Stimulated activated naive CD8-positive, alpha-beta T cell treated with anti-CD3 and anti-CD28 coated beads, Interleukin-15, Interleukin-2, amounts not matched to agents 100 ng/mL and 50 ng/mL, for 24 hours (primary cell): ENCODE measurements around the gene MMP13.
"Not testable (repeated sequence)": the region's sequence is repeated elsewhere in the genome, so short reads cannot be mapped to it uniquely, and the experiment has no call there.

Experiments used
- H3K27ac Mint-ChIP-seq: one replicate; pipeline ENCODE4 v1.8.0; 2021; ENCODE audit warnings: mild to moderate bottlenecking, mixed read lengths
- H3K27me3 Mint-ChIP-seq: one replicate; pipeline ENCODE4 v1.8.0; 2021; ENCODE audit warnings: mixed read lengths
- H3K36me3 Mint-ChIP-seq: one replicate; pipeline ENCODE4 v1.8.0; 2021; ENCODE audit warnings: low read depth, mixed read lengths
- H3K4me1 Mint-ChIP-seq: one replicate; pipeline ENCODE4 v1.8.0; 2021; ENCODE audit warnings: low read depth, mixed read lengths
- H3K4me3 Mint-ChIP-seq: one replicate; pipeline ENCODE4 v1.8.0; 2021; ENCODE audit warnings: mild to moderate bottlenecking, mixed read lengths
- H3K9me3 Mint-ChIP-seq: one replicate; pipeline ENCODE4 v1.8.0; 2021; ENCODE audit warnings: mixed read lengths

MMP13 gene

GRCh38 chr11:102955624-102956023 lies at the start of gene MMP13:
MMP13 (minus strand) TSS chr11:102955732; CDS start chr11:102955705, 27 bp downstream.
- Mint-ChIP-seq H3K27me3 (no peaks in the 10 kb centered on the region), H3K4me3 (no peak within 1 kb of the TSS), H3K9me3 (no peaks in the 10 kb centered on the region), H3K4me1 (no peaks in the 10 kb centered on the region), H3K36me3 (no peaks in the 10 kb centered on the region), H3K27ac (no peak within 1 kb of the TSS)

GRCh38 chr11:103004234-103004633 lies 48.7 kb upstream of the MMP13 start:
- not testable (repeated sequence) for H3K4me3 Mint-ChIP-seq, H3K4me1 Mint-ChIP-seq, H3K27ac Mint-ChIP-seq, H3K36me3 Mint-ChIP-seq, H3K9me3 Mint-ChIP-seq
- peaks cover 37% of the 10 kb centered on the region for H3K27me3 Mint-ChIP-seq

GRCh38 chr11:102994105-102994504 lies 38.6 kb upstream of the MMP13 start:
- no peaks in the 10 kb centered on the region for H3K4me1 Mint-ChIP-seq
- no peak overlapping the region for H3K27ac Mint-ChIP-seq
- no peak overlapping the region for H3K4me3 Mint-ChIP-seq
- no peaks in the 10 kb centered on the region for H3K36me3 Mint-ChIP-seq
- H3K27me3 Mint-ChIP-seq = peaks cover 26% of the 10 kb centered on the region
- peaks cover 4% of the 10 kb centered on the region for H3K9me3 Mint-ChIP-seq

- Mint-ChIP-seq H3K36me3 (no peaks in the 10 kb centered on the region), H3K4me1 (no peaks in the 10 kb centered on the region)
These were observed 36.2 kb upstream of the MMP13 start for GRCh38 chr11:102991776-102992175.

GRCh38 chr11:102990145-102990544 lies 34.6 kb upstream of the MMP13 start:
- no peak overlapping the region for H3K4me3 Mint-ChIP-seq
- no peak overlapping the region for H3K27ac Mint-ChIP-seq
- H3K4me1 Mint-ChIP-seq = no peaks in the 10 kb centered on the region
- H3K36me3 Mint-ChIP-seq = no peaks in the 10 kb centered on the region
- H3K27me3 Mint-ChIP-seq = peaks cover 27% of the 10 kb centered on the region
- no peaks in the 10 kb centered on the region for H3K9me3 Mint-ChIP-seq

More at GRCh38 chr11:102991776-102992175, 36.2 kb upstream of the MMP13 start:
- no peaks in the 10 kb centered on the region for H3K9me3 Mint-ChIP-seq
- no peak overlapping the region for H3K4me3 Mint-ChIP-seq
- H3K27ac Mint-ChIP-seq = no peak overlapping the region
- H3K27me3 Mint-ChIP-seq = peaks cover 22% of the 10 kb centered on the region

GRCh38 chr11:102989379-102990047 lies 34.0 kb upstream of the MMP13 start:
- H3K27ac Mint-ChIP-seq = no peak overlapping the region
- H3K9me3 Mint-ChIP-seq = no peaks in the 10 kb centered on the region
- peaks cover 27% of the 10 kb centered on the region for H3K27me3 Mint-ChIP-seq
- H3K4me1 Mint-ChIP-seq = no peaks in the 10 kb centered on the region
- no peak overlapping the region for H3K4me3 Mint-ChIP-seq
- H3K36me3 Mint-ChIP-seq = no peaks in the 10 kb centered on the region

- Mint-ChIP-seq H3K27ac (no peak overlapping the region), H3K4me3 (no peak overlapping the region), H3K9me3 (no peaks in the 10 kb centered on the region), H3K4me1 (no peaks in the 10 kb centered on the region), H3K36me3 (no peaks in the 10 kb centered on the region), H3K27me3 (peaks cover 27% of the 10 kb centered on the region)
These were observed 31.3 kb upstream of the MMP13 start for GRCh38 chr11:102986815-102987214.

- no peaks in the 10 kb centered on the region for H3K4me1 Mint-ChIP-seq
- H3K36me3 Mint-ChIP-seq = no peaks in the 10 kb centered on the region
- no peak overlapping the region for H3K4me3 Mint-ChIP-seq
- no peaks in the 10 kb centered on the region for H3K9me3 Mint-ChIP-seq
- H3K27me3 Mint-ChIP-seq = peaks cover 22% of the 10 kb centered on the region
- H3K27ac Mint-ChIP-seq = no peak overlapping the region
These were observed 30.3 kb upstream of the MMP13 start for GRCh38 chr11:102985850-102986249.

GRCh38 chr11:102983486-102983885 lies 28.0 kb upstream of the MMP13 start:
- H3K9me3 Mint-ChIP-seq = no peaks in the 10 kb centered on the region

GRCh38 chr11:102981324-102981910 lies 25.9 kb upstream of the MMP13 start:
- Mint-ChIP-seq H3K36me3 (no peaks in the 10 kb centered on the region), H3K27ac (no peak overlapping the region), H3K27me3 (peaks cover 8% of the 10 kb centered on the region), H3K4me1 (no peaks in the 10 kb centered on the region), H3K4me3 (no peak overlapping the region), H3K9me3 (no peaks in the 10 kb centered on the region)

More at GRCh38 chr11:102983486-102983885, 28.0 kb upstream of the MMP13 start:
- Mint-ChIP-seq H3K36me3 (no peaks in the 10 kb centered on the region), H3K4me3 (no peak overlapping the region), H3K27me3 (peaks cover 14% of the 10 kb centered on the region), H3K27ac (no peak overlapping the region), H3K4me1 (no peaks in the 10 kb centered on the region)

GRCh38 chr11:102974552-102975280 lies 19.2 kb upstream of the MMP13 start:
- peaks cover 31% of the 10 kb centered on the region for H3K27me3 Mint-ChIP-seq
- no peaks in the 10 kb centered on the region for H3K36me3 Mint-ChIP-seq
- no peaks in the 10 kb centered on the region for H3K4me1 Mint-ChIP-seq
- no peak overlapping the region for H3K4me3 Mint-ChIP-seq
- no peaks in the 10 kb centered on the region for H3K9me3 Mint-ChIP-seq
- no peak overlapping the region for H3K27ac Mint-ChIP-seq

GRCh38 chr11:102973698-102974097 lies 18.2 kb upstream of the MMP13 start:
- peaks cover 34% of the 10 kb centered on the region for H3K27me3 Mint-ChIP-seq
- H3K4me3 Mint-ChIP-seq, H3K27ac Mint-ChIP-seq: not testable (repeated sequence)

GRCh38 chr11:102972853-102973252 lies 17.3 kb upstream of the MMP13 start:
- Mint-ChIP-seq H3K27me3 (peaks cover 29% of the 10 kb centered on the region), H3K27ac (no peak overlapping the region), H3K4me1 (no peaks in the 10 kb centered on the region), H3K9me3 (no peaks in the 10 kb centered on the region), H3K36me3 (no peaks in the 10 kb centered on the region), H3K4me3 (no peak overlapping the region)

More at GRCh38 chr11:102973698-102974097, 18.2 kb upstream of the MMP13 start:
- H3K9me3 Mint-ChIP-seq, H3K4me1 Mint-ChIP-seq, H3K36me3 Mint-ChIP-seq: not testable (repeated sequence)

GRCh38 chr11:102971766-102972165 lies 16.2 kb upstream of the MMP13 start:
- peaks cover 29% of the 10 kb centered on the region for H3K27me3 Mint-ChIP-seq
- no peak overlapping the region for H3K27ac Mint-ChIP-seq
- no peaks in the 10 kb centered on the region for H3K36me3 Mint-ChIP-seq
- no peak overlapping the region for H3K4me3 Mint-ChIP-seq
- no peaks in the 10 kb centered on the region for H3K4me1 Mint-ChIP-seq
- no peaks in the 10 kb centered on the region for H3K9me3 Mint-ChIP-seq

GRCh38 chr11:102967497-102967896 lies 12.0 kb upstream of the MMP13 start:
- no peaks in the 10 kb centered on the region for H3K9me3 Mint-ChIP-seq
- no peaks in the 10 kb centered on the region for H3K4me1 Mint-ChIP-seq
- no peak overlapping the region for H3K27ac Mint-ChIP-seq
- H3K36me3 Mint-ChIP-seq = no peaks in the 10 kb centered on the region
- H3K27me3 Mint-ChIP-seq = peaks cover 26% of the 10 kb centered on the region
- H3K4me3 Mint-ChIP-seq = no peak overlapping the region
